ENCODE data around the gene LRRC10B.

The LRRC10B gene

DNA sequence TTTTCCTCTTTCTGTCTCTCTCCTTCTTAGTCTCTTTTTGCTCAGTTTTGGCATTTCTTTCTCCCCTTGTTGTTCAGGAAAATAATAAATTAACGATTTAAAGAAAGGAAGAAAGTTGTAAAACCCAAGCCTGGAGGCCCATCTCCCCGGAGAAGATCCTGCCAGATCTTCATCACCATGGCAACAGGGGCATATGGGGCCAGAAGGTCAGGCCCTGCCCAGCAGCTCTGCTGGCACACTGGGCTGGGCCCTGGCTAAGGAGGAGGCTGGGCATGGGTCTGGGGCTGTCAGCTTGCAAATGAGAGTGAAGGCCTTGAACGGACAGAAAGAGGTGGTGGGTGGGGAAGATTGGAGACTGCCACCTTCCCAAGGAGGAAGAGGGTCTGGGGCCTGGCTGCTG is 2.8 kb downstream of the LRRC10B start:
- H3K4me1 ChIP-seq (ENCODE audit: low read depth, poor library complexity, severe bottlenecking): no peaks in the 10 kb centered on the region
- H2AFZ ChIP-seq (ENCODE audit: low read depth): no peak overlapping the region
- H3K27ac ChIP-seq: no peak overlapping the region
- no peaks in the 10 kb centered on the region for H3K79me2 ChIP-seq (ENCODE audit: insufficient read depth, low read depth)
- H3K4me3 ChIP-seq (IDR thresholded peaks at IDR 0.05; ENCODE audit: insufficient read depth, low read depth, low read length): no peak overlapping the region
- no peak overlapping the region for H3K4me2 ChIP-seq
- H3K27me3 ChIP-seq (ENCODE audit: insufficient read depth, low read depth): peaks cover 60% of the 10 kb centered on the region; the same call in 1 of the 2 replicates
- TF ChIP-seq CTCF (conservative IDR thresholded peaks at IDR 0.05; ENCODE audit: low read depth, low read length): no peak
- no peaks in the 10 kb centered on the region for H3K36me3 ChIP-seq (ENCODE audit: insufficient read depth)
- no peak overlapping the region for H3K9ac ChIP-seq
- H4K20me1 ChIP-seq (ENCODE audit: insufficient read depth): no peaks in the 10 kb centered on the region

- no peak for TF ChIP-seq CTCF (conservative IDR thresholded peaks at IDR 0.05; ENCODE audit: low read depth, low read length)
- no peaks in the 10 kb centered on the region for H3K79me2 ChIP-seq (ENCODE audit: insufficient read depth, low read depth)
- H4K20me1 ChIP-seq (ENCODE audit: insufficient read depth): no peaks in the 10 kb centered on the region
- no peak overlapping the region for H3K27ac ChIP-seq
- no peak overlapping the region for H2AFZ ChIP-seq (ENCODE audit: low read depth)
- H3K36me3 ChIP-seq (ENCODE audit: insufficient read depth): no peaks in the 10 kb centered on the region
- no peak overlapping the region for H3K9ac ChIP-seq
- no peak overlapping the region for H3K4me2 ChIP-seq
- no peaks in the 10 kb centered on the region for H3K4me1 ChIP-seq (ENCODE audit: low read depth, poor library complexity, severe bottlenecking)
- no peak overlapping the region for H3K4me3 ChIP-seq (IDR thresholded peaks at IDR 0.05; ENCODE audit: insufficient read depth, low read depth, low read length)
- peaks cover 63% of the 10 kb centered on the region; the same call in 1 of the 2 replicates for H3K27me3 ChIP-seq (ENCODE audit: insufficient read depth, low read depth)
Measured at GRCh38 chr11:61512435-61512834, 3.9 kb downstream of the LRRC10B start.

DNA sequence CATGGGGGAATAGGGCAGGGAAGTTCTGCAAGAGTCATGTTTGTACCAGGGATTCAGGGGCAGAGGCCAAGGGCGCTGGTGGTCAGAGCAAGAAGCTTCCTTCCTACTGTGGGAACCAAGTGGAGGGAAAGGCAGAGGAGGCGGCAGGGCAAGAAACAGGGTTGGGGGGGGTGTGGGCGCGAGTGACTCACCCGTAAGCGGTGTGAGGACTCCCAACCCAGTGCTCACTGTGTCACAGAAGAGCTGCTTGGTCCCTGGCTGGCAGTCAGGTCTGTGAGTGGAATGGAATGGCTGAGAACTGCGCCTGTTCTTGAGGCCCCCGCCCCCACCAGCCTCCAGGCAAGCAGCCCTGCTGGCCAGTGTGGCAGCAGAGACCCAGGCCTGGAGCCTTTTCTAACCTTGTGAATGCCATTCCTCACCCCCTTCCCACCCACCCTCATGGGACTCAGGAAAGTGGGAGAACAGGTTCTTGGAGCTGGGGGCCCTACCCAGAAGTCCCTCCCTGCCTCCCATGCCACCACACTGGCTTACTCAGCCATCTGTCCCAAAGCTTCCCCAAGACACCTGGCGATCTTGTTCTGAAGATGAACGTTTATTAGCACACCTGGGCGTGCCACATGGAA is 4.7 kb downstream of the LRRC10B start:
- Histone ChIP-seq H3K4me2 (no peak overlapping the region), H2AFZ (ENCODE audit: low read depth) (no peak overlapping the region), H3K9ac (no peak overlapping the region), H3K27me3 (ENCODE audit: insufficient read depth, low read depth) (peaks cover 61% of the 10 kb centered on the region; the same call in 1 of the 2 replicates), H3K27ac (no peak overlapping the region), H3K36me3 (ENCODE audit: insufficient read depth) (no peaks in the 10 kb centered on the region), H3K79me2 (ENCODE audit: insufficient read depth, low read depth) (no peaks in the 10 kb centered on the region), H3K4me1 (ENCODE audit: low read depth, poor library complexity, severe bottlenecking) (no peaks in the 10 kb centered on the region), H4K20me1 (ENCODE audit: insufficient read depth) (no peaks in the 10 kb centered on the region), H3K4me3 (IDR thresholded peaks at IDR 0.05; ENCODE audit: insufficient read depth, low read depth, low read length) (no peak overlapping the region)
- TF ChIP-seq CTCF (conservative IDR thresholded peaks at IDR 0.05; ENCODE audit: low read depth, low read length): no peak

- peaks cover 70% of the 10 kb centered on the region for H3K27me3 ChIP-seq (ENCODE audit: insufficient read depth, low read depth)
Measured at GRCh38 chr11:61514050-61514917, 5.7 kb downstream of the LRRC10B start.

More at GRCh38 chr11:61514050-61514917, 5.7 kb downstream of the LRRC10B start:
- Histone ChIP-seq H3K4me1 (ENCODE audit: low read depth, poor library complexity, severe bottlenecking) (no peaks in the 10 kb centered on the region), H3K4me2 (no peak overlapping the region), H3K9ac (no peak overlapping the region), H2AFZ (ENCODE audit: low read depth) (no peak overlapping the region), H3K36me3 (ENCODE audit: insufficient read depth) (no peaks in the 10 kb centered on the region), H3K79me2 (ENCODE audit: insufficient read depth, low read depth) (no peaks in the 10 kb centered on the region), H3K4me3 (IDR thresholded peaks at IDR 0.05; ENCODE audit: insufficient read depth, low read depth, low read length) (no peak overlapping the region), H4K20me1 (ENCODE audit: insufficient read depth) (no peaks in the 10 kb centered on the region), H3K27ac (no peak overlapping the region)
- no peak for TF ChIP-seq CTCF (conservative IDR thresholded peaks at IDR 0.05; ENCODE audit: low read depth, low read length)
